ENCODE results near the gene SIPA1. TPM values are rescaled to one million over a fixed set of nuclear protein-coding genes. Genes with fewer than 3 reads are reported as not detected.

Gene SIPA1, protein sequence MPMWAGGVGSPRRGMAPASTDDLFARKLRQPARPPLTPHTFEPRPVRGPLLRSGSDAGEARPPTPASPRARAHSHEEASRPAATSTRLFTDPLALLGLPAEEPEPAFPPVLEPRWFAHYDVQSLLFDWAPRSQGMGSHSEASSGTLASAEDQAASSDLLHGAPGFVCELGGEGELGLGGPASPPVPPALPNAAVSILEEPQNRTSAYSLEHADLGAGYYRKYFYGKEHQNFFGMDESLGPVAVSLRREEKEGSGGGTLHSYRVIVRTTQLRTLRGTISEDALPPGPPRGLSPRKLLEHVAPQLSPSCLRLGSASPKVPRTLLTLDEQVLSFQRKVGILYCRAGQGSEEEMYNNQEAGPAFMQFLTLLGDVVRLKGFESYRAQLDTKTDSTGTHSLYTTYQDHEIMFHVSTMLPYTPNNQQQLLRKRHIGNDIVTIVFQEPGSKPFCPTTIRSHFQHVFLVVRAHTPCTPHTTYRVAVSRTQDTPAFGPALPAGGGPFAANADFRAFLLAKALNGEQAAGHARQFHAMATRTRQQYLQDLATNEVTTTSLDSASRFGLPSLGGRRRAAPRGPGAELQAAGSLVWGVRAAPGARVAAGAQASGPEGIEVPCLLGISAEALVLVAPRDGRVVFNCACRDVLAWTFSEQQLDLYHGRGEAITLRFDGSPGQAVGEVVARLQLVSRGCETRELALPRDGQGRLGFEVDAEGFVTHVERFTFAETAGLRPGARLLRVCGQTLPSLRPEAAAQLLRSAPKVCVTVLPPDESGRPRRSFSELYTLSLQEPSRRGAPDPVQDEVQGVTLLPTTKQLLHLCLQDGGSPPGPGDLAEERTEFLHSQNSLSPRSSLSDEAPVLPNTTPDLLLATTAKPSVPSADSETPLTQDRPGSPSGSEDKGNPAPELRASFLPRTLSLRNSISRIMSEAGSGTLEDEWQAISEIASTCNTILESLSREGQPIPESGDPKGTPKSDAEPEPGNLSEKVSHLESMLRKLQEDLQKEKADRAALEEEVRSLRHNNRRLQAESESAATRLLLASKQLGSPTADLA
- total RNA-seq (16.0 TPM), polyA plus RNA-seq (54.0 TPM)

DNA sequence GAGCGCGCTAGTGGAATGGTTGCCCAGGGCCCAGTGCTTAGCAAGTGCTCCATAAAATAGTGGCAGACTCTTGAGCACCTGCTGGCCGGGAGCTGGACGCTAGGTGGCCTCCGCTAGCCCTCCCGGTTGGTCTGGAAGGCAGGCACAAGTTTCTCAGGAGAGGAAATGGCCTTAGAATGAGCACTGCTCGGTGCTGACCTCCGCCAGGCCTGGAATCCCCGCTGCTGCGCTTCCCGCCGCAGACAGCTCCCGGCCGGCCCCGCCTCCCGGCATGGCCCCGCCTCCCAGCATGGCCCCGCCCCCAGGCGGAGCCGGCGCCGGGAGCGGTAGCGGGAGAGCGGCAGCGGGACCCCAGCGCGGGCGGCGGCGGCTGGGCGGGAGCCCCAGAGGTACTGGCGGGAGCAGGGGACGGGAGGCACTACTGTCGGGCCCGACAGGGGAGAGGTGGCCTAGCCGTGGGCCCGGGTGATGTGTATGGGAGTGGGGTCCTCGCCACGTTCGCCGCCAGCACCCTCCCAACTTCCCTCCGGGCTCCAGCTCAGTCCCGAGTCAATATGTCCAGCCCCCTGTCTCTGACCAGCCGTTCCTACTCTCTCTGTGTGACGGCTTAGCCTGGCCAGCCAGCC, at the start of gene SIPA1:
Gene SIPA1, plus strand, starts transcription at position 308 of the 626 bp plus-strand sequence. CDS start 2,821 bp downstream, outside the sequence.
- no peak for DNase-seq (ENCODE audit: extremely low spot score)
- H3K27ac ChIP-seq (ENCODE audit: low read depth) = peak within 1 kb of the TSS; percentile 55
- H3K4me1 ChIP-seq (ENCODE audit: insufficient read depth) = no peaks in the 10 kb centered on the region
- peaks cover 4% of the 10 kb centered on the region for H3K36me3 ChIP-seq (ENCODE audit: insufficient read depth)
- H3K4me3 ChIP-seq (ENCODE audit: low read depth, low read length) = peak within 1 kb of the TSS; percentile 60
- WGBS = 3% methylated on average over 46 of the region's 46 CpGs

DNA sequence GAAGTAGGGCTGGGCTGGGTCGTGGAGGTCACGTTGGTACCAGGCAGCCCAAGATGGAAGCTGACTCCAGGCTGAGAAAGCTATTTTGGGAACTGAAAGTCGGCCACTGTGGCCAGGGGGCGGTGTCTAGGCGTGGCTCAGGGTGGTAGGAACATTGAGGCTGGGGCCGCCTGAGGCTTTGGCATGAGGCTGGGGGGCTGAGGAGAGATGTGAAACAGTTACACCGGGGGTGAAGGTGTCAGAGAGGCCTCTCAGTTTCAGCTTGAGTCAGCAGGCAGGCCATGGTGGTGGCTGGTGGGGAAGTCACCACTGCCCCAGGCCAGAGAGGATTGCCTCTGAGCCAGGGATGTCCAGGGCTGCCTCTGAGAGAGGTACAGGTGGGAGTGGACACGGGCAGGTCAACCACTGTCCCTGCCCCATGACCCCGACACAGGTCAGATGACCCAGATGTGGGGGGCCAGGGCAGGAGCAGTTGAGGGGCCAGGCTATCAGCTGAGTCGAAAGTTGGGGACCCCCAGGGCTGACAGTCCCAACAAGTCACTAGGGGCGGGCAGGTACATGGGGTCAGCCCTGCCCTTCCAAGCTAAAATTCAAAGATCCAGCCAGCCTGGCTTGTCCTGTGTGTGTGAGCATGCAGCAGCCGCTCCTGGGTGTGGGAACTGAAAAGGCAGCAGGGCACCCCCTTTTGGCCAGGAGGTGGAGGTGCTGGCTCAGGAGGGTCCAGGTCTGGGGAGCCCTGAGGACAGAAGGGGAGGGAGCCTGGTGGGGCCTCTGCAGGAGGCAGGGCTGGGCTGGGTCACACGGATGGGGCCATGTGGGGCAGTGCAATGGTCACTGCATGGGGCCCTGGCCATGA, 49.5 kb upstream of the SIPA1 start:
- 55% methylated on average over 13 of the region's 13 CpGs for WGBS
- H3K4me1 ChIP-seq (ENCODE audit: insufficient read depth) = no peaks in the 10 kb centered on the region
- H3K36me3 ChIP-seq (ENCODE audit: insufficient read depth) = no peaks in the 10 kb centered on the region
- H3K4me3 ChIP-seq (ENCODE audit: low read depth, low read length) = no peak overlapping the region
- DNase-seq (ENCODE audit: extremely low spot score) = no peak
- no peak overlapping the region for H3K27ac ChIP-seq (ENCODE audit: low read depth)

DNA sequence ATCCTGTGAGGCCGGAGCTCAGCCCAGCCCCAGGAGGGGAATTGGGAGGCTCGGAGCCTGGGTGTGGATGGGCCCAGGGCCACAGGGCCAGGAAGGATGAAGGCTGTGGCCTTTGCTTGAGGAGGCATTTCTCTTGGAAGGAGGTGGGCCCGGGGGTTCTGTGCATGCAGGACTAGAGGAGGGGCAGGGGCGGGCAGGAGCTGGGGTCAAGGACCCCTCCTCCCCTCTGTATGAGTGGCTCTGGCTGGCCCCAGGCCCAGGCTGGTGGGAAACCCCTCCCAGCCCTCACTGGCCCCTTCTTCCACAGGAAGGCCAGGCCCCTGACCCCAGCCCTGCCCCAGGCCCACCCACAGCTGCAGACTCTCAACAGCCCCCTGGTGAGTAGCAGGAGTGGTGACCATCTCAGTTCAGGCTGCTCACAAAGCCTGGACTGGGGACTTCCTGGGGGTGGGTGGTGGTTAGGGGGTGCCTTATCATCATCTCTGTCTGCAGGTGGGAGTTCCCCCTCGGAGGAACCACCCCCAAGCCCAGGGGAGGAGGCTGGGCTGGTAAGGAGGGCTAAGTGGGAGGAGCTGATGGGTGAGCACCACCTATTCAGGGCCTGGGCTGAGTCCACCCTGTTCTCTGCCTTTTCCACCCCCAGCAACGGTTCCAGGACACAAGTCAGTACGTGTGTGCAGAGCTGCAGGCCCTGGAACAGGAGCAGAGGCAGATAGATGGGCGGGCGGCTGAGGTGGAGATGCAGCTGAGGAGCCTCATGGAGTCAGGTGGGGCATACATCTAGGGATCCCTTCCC, 48.3 kb upstream of the SIPA1 start:
- H3K36me3 ChIP-seq (ENCODE audit: insufficient read depth) = no peaks in the 10 kb centered on the region
- no peak overlapping the region for H3K27ac ChIP-seq (ENCODE audit: low read depth)
- no peaks in the 10 kb centered on the region for H3K4me1 ChIP-seq (ENCODE audit: insufficient read depth)

DNA sequence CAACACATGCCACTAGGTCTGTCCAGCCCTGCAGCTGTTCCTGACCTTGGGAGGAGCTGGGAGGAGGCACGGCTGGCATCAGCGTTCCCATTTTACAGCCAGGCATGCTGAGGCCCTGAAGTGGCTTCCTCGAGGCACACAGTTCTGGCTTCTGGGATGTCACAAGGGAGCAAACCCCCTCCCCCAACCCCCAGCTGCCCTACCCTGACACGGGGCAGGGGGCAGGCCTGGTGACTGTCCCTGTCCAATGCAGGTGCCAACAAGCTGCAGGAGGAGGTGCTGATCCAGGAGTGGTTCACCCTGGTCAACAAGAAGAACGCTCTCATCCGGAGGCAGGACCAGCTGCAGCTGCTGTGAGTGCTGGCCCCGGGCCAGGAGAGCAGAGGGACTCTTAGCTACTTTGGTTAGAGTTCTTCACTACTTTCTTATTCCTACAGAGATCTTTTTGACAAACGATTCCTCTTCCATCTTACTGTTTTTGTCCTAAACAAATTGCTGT, 47.6 kb upstream of the SIPA1 start:
- 48% methylated on average over 8 of the region's 8 CpGs for WGBS
- Histone ChIP-seq H3K36me3 (ENCODE audit: insufficient read depth) (no peaks in the 10 kb centered on the region), H3K4me1 (ENCODE audit: insufficient read depth) (no peaks in the 10 kb centered on the region), H3K4me3 (ENCODE audit: low read depth, low read length) (no peak overlapping the region), H3K27ac (ENCODE audit: low read depth) (no peak overlapping the region)
- no peak for DNase-seq (ENCODE audit: extremely low spot score)

More for the DNA sequence above, 48.3 kb upstream of the SIPA1 start:
- no peak for DNase-seq (ENCODE audit: extremely low spot score)
- H3K4me3 ChIP-seq (ENCODE audit: low read depth, low read length) = no peak overlapping the region
- 62% methylated on average over 9 of the region's 9 CpGs for WGBS

DNA sequence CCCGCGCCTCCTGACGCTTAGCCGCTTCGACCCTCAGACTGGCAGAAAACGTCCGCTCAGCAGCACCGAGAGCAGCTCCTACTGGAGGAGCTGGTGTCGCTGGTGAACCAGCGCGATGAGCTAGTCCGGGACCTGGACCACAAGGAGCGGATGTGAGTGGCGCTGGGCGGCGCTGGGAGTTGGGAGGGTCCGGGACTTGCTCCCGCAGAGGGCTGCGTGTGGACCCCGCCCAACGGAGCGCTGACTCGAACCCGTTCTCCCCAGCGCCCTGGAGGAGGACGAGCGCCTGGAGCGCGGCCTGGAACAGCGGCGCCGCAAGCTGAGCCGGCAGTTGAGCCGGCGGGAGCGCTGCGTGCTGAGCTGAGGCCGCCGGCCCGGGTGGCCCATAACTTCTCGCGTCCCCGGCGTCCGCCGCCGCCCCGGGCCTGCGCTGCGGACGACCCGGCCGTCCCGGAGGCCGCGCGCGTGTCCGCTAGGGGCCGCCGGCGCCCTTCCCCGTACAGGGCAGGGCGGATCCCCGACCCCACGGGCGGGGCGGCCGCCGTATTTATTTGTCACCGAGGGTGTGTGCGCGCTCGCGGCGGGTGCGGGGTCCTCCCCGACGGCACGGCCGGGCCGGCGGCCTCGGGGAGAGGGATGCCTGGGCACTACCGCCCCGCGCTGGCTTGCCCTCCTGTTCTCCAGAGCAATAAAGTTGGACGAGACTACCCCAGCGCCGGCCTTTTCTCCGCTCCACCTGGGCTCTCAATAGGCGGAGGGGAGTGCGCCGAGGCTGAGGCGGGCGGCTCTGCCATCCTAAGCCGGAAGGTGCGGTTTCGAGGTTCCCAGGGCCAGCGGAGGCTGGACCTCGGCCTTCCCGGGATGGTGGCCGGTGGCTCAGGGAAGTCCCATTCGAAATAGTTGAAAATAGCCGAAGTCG, 45.7 kb upstream of the SIPA1 start:
- no peak for DNase-seq (ENCODE audit: extremely low spot score)
- Histone ChIP-seq H3K4me1 (ENCODE audit: insufficient read depth) (peaks cover 1% of the 10 kb centered on the region), H3K27ac (ENCODE audit: low read depth) (peak overlapping the region; percentile 54), H3K36me3 (ENCODE audit: insufficient read depth) (no peaks in the 10 kb centered on the region), H3K4me3 (ENCODE audit: low read depth, low read length) (no peak overlapping the region)
- 53% methylated on average over 106 of the region's 106 CpGs for WGBS

DNA sequence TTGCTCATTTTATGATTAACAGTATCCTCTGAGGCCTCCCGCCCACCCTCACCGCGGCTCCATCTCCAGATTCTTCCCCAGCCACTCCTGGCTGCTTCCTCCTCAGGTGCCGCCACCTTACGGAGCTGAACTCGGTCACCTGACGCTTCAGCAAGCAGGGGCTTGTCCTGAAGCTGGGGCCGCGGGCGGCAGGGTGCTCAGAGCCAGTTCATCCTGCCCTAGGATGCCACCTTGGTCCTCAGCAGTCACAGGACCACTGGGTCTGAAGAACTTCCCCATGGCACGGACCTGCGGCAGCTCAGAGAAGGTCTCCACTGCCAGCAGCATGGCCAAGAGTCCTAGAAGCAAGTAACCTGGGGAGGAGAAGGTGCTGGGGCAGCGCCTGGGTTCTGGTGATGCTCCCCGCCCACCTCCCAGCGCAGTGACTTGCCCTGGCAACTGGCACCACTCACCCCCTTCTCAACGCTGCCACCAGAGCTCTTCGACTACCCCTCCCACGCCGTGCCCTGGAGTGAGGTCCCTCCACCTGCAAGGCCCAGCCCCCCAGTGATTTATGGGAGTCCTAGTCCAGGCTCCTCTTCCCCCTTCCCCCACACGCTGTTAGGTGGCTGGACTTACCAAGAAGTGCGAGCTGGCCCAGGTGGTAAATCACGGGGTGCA, 44.9 kb upstream of the SIPA1 start:
- H3K4me1 ChIP-seq (ENCODE audit: insufficient read depth) = peaks cover 1% of the 10 kb centered on the region
- 77% methylated on average over 22 of the region's 22 CpGs for WGBS
- DNase-seq (ENCODE audit: extremely low spot score) = no peak
- no peak overlapping the region for H3K4me3 ChIP-seq (ENCODE audit: low read depth, low read length)
- H3K27ac ChIP-seq (ENCODE audit: low read depth) = peak overlapping the region; percentile 54
- peaks cover 3% of the 10 kb centered on the region for H3K36me3 ChIP-seq (ENCODE audit: insufficient read depth)

DNA sequence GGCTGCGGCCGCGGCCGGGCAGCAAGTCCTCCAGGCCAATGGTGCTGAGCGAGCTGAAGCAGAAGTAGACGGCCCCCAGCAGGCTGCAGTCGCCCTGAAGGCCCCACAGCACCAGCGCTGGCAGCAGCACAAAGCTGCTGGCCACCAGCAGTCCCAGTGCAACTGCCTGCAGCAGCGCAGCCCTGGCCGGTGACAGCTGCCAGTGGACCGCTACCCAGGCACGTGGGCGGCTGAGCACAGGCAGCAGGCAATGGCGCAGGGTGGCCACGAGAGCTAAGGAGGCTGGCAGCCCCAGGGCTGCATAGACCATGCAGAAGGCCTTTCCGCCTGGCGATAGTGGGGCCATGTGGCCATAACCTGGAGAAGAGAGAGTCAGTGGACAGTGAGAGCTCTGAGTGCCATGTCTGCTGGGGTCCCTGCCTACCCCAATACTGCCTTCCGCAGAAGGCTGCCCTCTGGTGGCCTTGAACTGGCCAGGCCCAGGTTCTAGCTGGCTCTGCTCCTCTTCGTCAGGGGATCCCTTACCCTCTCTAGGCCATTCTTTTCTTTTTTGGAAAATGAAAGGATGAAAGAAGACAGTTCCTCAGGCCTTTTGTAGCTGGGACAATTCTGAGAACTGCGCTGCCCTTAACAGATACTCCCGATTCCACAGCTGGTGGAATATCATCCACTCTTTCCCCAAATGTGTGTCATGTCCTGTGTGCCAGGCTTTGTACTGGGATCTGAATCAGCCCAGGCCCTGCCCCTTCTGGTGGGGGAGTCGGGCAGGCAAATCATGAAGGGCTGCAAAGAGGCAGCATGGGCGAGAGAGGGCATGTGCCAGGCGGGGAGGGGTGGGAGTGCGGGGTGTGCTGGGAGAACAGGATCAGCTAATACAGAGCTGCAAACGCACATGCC, 44.1 kb upstream of the SIPA1 start:
- 75% methylated on average over 26 of the region's 26 CpGs for WGBS
- peaks cover 1% of the 10 kb centered on the region for H3K4me1 ChIP-seq (ENCODE audit: insufficient read depth)
- H3K27ac ChIP-seq (ENCODE audit: low read depth) = no peak overlapping the region
- peaks cover 7% of the 10 kb centered on the region for H3K36me3 ChIP-seq (ENCODE audit: insufficient read depth)
- DNase-seq (ENCODE audit: extremely low spot score) = no peak
- no peak overlapping the region for H3K4me3 ChIP-seq (ENCODE audit: low read depth, low read length)

DNA sequence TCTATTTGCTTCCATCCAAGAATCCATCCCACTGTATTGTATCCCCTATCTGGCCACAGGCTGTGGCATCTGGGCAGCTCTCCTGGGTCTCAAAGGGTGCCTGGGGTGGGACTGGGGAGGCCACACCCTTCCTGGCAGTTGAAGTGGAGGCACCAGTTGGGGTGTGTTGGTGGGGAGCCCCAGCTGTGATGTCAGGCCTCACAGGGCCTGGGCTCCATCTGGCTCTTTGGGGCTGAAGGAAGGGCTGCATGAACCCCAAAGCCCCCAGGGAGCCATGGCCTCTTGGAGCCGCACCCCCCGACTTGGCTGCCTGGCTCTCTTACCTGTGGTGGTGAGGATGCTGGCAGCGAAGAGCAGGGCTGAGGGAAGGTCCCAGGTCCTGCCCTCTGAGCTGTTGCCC, 42.8 kb upstream of the SIPA1 start:
- Histone ChIP-seq H3K27ac (ENCODE audit: low read depth) (no peak overlapping the region), H3K4me3 (ENCODE audit: low read depth, low read length) (no peak overlapping the region), H3K36me3 (ENCODE audit: insufficient read depth) (peaks cover 7% of the 10 kb centered on the region), H3K4me1 (ENCODE audit: insufficient read depth) (peaks cover 1% of the 10 kb centered on the region)
- 68% methylated on average over 3 of the region's 3 CpGs for WGBS
- DNase-seq (ENCODE audit: extremely low spot score) = no peak

DNA sequence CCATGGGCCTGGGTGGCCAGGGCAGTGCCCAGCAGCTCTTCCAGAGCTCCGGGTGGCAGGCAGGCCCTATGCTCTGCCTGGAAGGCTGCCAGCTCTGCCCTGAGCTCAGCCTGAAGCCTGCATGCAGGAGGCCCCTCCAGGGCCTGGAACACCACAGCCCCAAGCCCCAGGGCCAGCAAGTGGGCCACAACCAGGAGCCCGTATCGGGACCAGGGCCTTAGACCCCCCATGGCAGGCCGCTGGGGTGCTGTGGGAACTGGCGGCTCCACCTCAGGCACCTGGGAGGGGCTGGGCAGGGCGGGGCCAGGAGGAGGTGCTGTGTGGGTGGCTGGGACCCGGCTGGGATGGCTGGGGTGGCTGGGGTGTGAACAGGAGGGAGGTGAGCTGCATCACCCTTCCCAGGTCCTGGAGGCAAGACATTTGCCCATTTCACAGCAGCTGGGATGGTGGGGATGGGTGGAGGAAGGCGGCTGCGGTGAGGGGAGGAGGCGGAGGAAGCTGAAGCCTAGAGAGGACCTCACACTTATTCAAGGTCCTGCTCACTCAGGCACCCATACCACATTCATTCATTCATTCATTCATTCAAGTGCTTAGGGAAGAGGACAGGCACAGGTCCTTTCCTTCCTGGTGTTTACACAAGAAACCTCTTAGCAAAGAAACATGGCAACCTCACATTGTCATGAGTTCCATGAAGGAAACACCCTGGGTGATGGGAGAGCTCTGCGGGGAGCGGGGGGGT, 42.2 kb upstream of the SIPA1 start, which contains the start of gene KCNK7:
Gene KCNK7, minus strand, starts transcription at position 258 of the 739 bp plus-strand sequence. Its CDS starts 28 bp downstream, at position 230.
- 65% methylated on average over 12 of the region's 12 CpGs for WGBS
- Histone ChIP-seq H3K36me3 (ENCODE audit: insufficient read depth) (peaks cover 7% of the 10 kb centered on the region), H3K4me1 (ENCODE audit: insufficient read depth) (peaks cover 1% of the 10 kb centered on the region), H3K27ac (ENCODE audit: low read depth) (no peak within 1 kb of the TSS), H3K4me3 (ENCODE audit: low read depth, low read length) (no peak within 1 kb of the TSS)
- DNase-seq (ENCODE audit: extremely low spot score) = no peak

All from urinary bladder (tissue), 4 donors.